SK-N-DZ (cell line): ENCODE data around the gene SEL1L3.
A peak's percentile ranks its signal among the peaks of the same experiment; 100 is the strongest.

Source experiments
- DNase-seq: peaks from one replicate; pipeline ENCODE4 v3.0.0-alpha.2; 2015; ENCODE audit warnings: low spot score

SEL1L3 gene

GRCh38 chr4:25753239-25753638 lies 109.5 kb downstream of the SEL1L3 start:
- no peak for DNase-seq

- no peak for DNase-seq
These were observed 111.9 kb downstream of the SEL1L3 start for GRCh38 chr4:25750874-25751273.

- DNase-seq: no peak
These were observed 113.5 kb downstream of the SEL1L3 start for GRCh38 chr4:25749150-25749794.

GRCh38 chr4:25743971-25744370 lies 118.8 kb downstream of the SEL1L3 start:
- DNase-seq: no peak

- DNase-seq: no peak
These were observed 133.2 kb downstream of the SEL1L3 start for GRCh38 chr4:25729564-25729963.

- DNase-seq: no peak
These were observed 133.9 kb downstream of the SEL1L3 start for GRCh38 chr4:25728886-25729285.

GRCh38 chr4:25727711-25728493 lies 134.9 kb downstream of the SEL1L3 start:
- DNase-seq: no peak

- DNase-seq: no peak
These were observed 136.9 kb downstream of the SEL1L3 start for GRCh38 chr4:25725870-25726269.

- DNase-seq: no peak
These were observed 139.4 kb downstream of the SEL1L3 start for GRCh38 chr4:25723409-25723808.

GRCh38 chr4:25722964-25723363 lies 139.8 kb downstream of the SEL1L3 start:
- peak; percentile 23 for DNase-seq

- no peak for DNase-seq
These were observed 149.0 kb downstream of the SEL1L3 start for GRCh38 chr4:25713812-25714211.

GRCh38 chr4:25712611-25713010 lies 150.2 kb downstream of the SEL1L3 start:
- peak; percentile 56 for DNase-seq

GRCh38 chr4:25710637-25711036 lies 152.2 kb downstream of the SEL1L3 start:
- DNase-seq: no peak

GRCh38 chr4:25704516-25704915 lies 158.3 kb downstream of the SEL1L3 start:
- DNase-seq: no peak

GRCh38 chr4:25703731-25704388 lies 158.9 kb downstream of the SEL1L3 start:
- no peak for DNase-seq

- no peak for DNase-seq
These were observed 159.9 kb downstream of the SEL1L3 start for GRCh38 chr4:25702848-25703247.

GRCh38 chr4:25700661-25701060 lies 162.1 kb downstream of the SEL1L3 start:
- DNase-seq: no peak

GRCh38 chr4:25697516-25697915 lies 165.3 kb downstream of the SEL1L3 start:
- no peak for DNase-seq
